ENCODE measurements around the gene NECAB2.

The NECAB2 gene

DNA sequence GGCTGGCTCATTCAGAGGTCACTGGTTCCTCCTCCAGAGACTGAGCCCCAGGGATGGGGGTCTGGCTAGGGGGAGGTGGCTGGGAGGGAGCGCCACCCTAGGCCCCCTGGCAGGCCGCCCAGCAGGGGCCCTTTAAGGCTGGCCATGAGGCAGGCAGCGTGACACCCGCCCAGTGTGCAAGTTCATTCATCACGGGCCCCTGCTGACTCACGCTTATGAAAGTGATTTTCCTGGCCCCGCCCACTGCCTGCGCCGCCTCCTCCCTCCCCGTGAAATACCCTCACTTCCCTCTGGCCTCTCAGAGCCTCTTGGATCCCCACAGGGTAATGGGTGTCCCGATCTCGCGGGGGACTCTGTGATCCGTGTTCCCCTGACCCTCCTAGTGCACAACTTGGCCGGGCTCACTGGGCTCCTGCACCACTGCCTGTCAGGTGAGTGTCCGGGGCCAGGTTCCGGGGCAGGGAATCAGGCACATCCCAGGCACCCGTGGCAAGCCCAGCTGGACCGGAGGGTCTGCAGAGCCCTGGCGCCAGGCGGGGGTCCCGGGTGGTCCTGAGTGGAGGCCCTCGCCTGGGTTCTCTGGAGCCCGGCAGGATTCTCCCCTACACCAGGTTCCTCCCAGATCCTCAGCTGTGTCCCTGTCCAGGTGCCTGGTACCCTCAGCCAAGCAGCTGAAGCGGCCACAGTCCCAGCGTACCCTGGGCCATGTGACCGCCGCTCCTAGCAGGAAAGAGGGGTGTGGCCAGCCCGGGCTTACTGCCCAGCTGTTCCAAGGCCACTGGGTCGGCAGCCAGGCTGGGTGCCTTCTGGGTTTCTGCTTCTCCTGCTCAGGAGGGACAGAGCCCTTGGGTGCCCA is 14.9 kb upstream of the NECAB2 start, which contains the start of gene OSGIN1:
Gene OSGIN1 (plus strand): TSS at position 301 of the 856 bp plus-strand sequence. CDS start 4,432 bp downstream, outside the sequence.
- peak; percentile 75 for DNase-seq

- DNase-seq = no peak
These were observed 14.1 kb upstream of the NECAB2 start for GRCh38 chr16:83953796-83954576.

GRCh38 chr16:83954577-83955016 is 13.4 kb upstream of the NECAB2 start:
- DNase-seq = no peak

GRCh38 chr16:83955218-83956130 is 12.6 kb upstream of the NECAB2 start:
- DNase-seq = no peak

DNA sequence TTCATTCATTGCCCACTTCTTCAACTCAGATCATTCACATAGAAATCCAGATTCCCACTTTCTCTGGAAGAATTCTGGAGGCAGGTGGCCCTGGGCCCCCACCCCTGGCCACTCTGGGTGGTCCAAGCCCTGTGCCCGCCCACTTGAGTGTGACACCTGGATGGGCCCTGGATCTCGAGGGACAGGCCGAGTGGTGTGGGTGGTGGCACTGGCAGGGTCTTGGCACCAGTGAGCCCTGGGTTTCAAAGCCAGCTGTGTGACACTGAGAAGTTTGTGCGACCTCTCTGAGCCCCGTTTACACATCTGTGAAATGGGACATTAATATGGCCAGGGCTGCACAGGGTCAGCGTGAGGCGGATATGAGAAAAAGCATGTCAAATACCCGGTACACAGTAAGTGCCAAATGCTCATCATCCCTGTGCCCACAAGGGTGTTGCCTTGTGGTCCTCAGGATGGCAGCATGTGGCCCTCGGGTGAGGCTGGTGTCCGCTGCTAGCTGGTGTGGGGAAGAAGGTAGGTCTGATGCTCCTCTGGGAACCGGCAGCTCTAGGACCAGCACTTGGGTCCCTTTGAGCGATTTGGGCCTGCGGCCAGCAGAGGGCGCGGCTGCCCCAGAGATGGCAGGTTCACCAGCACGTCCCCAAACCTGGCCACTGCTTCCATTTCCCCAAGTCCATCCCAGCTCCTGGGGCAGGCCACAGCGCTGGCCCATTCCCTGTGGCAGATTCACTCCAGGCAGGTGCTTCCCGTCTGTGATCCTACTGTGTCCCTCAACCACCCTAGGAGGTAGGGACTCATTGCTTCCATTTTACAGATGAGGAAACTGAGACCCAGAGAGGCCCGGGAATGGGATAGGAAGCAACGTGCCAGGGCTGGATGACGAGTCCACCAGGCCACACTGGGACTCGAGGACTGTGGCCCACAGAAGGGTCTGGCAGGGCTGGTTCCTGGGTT is 11.4 kb upstream of the NECAB2 start:
- peak; percentile 13 for DNase-seq

- DNase-seq = no peak
These were observed 10.7 kb upstream of the NECAB2 start for GRCh38 chr16:83957296-83957855.

GRCh38 chr16:83958137-83958845 is 9.8 kb upstream of the NECAB2 start:
- no peak for DNase-seq

DNA sequence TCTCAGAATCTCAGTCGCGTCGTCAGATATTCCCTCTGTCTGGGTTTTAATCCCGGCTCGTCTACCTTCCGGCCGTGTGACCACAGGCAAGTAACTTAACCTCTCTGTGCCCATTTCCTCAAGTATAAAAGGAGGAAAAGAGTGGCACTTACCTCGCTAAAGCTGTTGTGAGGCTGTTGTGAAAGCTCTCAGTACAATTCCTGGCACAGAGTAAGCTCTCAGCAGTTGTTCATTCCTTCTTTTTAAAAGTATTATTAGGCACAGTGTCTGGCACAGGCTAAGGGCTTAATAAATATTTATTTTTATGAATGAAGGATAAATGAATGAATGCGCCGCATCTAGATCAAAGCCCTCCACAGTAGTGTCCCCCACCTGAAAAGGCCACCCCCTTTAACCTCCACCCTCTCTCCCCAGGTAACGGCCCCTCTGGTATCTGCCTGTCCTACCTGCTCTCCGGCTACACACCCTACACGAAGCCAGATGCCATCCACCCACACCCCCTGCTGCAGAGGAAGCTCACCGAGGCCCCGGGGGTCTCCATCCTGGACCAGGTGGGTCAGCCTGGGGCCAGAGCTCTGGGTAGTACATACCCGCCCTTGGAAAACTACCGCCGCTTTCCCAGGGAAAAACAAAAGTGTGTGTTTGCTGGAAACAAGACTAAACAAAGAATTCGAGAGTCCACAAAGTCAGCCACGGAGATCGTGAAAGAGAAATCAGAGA is 9.0 kb upstream of the NECAB2 start:
- DNase-seq = no peak

GRCh38 chr16:83959656-83960434 is 8.2 kb upstream of the NECAB2 start:
- no peak for DNase-seq

DNA sequence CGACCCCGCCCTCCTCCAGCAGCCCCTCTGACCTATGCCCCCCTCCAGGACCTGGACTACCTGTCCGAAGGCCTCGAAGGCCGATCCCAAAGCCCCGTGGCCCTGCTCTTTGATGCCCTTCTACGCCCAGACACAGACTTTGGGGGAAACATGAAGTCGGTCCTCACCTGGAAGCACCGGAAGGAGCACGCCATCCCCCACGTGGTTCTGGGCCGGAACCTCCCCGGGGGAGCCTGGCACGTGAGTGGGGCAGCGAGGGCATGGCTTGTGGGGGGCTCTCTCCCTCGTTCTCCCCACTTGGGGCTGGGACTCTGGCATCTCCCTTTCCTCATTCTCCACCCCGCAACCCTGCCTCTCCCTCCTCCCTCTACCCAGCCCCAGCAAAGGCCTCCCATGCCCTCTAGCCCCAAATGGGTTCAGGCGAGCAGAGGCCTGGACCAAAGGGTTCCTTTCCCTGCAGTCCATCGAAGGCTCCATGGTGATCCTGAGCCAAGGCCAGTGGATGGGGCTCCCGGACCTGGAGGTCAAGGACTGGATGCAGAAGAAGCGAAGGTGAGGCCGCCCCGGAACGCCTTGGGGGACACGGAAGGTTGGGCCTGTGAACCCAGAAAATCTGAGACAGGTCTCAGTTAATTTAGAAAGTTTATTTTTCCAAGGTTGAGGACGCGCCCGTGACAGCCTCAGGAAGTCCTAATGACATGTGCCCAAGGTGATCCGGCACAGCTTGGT is 7.4 kb upstream of the NECAB2 start:
- no peak for DNase-seq

DNA sequence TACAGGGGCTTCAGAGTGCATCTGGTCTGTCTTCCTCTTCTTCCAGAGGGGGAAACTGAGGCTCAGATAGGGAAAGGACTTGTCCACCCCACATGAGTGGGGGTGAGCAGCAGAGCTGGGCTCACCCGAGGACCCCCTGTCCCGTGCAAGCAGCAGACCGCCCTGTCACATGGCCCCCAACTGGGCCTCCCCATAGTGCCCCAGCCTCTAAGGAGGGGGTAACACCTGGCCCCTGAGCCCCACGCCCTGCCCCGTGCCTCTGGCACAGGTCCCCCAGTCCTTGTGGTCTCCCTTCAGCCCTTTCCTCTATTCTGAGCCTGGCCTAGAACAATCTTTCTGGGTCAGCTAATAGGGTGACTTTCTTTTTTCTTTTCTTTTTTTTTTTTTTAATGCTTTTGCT is 6.5 kb upstream of the NECAB2 start:
- no peak for DNase-seq

DNA sequence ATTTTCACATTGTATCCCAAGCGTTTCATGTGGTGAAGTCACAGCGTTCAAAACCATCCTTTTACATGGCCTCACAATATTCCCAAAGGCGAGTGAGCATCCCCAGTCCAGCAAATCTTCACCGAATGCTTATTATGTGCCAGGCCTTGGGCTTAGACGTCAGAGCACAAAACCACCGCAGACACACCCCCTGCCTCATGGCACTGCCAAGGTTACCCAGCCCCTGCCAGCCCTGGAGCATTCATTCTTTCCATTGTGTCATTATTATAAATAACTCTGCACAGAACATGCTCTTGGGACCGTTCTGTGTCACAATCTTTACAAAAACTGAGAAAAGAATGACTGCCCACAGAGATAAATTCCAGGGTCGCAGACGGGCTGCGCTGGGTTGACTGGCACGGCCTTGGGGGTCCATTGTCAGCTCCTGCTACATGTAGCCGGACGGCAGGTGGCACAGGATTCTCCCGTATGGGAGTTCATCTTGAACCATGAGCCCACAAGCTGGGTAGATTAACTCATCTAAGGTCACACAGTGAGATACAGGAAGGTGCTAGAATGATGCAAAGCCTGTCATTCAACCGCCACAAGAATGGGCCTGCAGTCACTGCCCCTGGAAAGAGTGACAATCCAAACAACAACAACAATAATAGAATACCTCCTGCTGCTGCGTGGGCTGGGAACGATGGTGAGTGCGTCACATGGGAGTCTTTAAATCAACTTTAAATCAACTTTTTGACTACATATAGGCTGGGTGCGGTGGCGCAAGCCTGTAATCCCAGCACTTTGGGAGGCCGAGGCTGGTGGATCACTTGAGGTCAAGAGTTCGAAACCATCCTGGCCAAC is 4.5 kb upstream of the NECAB2 start:
- DNase-seq = no peak

DNA sequence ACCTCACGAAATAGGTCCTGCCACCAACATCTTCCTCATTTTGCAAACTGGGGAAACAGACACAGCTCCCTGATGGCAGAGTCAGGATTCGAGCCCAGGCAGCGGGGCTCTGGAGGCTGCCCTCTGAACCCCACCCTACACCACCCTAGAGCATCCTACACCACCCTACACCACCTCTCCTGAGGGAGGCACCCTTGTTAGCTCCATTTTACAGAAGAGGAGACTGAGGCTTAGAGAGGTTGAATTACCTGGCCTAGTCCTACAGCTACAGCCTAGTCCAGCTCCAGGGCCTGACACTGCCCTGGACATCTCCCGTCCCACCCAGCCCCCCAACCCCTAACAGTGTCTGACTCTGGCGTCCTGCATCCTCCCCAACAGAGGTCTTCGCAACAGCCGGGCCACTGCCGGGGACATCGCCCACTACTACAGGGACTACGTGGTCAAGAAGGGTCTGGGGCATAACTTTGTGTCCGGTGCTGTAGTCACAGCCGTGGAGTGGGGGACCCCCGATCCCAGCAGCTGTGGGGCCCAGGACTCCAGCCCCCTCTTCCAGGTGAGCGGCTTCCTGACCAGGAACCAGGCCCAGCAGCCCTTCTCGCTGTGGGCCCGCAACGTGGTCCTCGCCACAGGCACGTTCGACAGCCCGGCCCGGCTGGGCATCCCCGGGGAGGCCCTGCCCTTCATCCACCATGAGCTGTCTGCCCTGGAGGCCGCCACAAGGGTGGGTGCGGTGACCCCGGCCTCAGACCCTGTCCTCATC is 3.2 kb upstream of the NECAB2 start:
- no peak for DNase-seq

GRCh38 chr16:83965444-83966152 is 2.4 kb upstream of the NECAB2 start:
- no peak for DNase-seq

DNA sequence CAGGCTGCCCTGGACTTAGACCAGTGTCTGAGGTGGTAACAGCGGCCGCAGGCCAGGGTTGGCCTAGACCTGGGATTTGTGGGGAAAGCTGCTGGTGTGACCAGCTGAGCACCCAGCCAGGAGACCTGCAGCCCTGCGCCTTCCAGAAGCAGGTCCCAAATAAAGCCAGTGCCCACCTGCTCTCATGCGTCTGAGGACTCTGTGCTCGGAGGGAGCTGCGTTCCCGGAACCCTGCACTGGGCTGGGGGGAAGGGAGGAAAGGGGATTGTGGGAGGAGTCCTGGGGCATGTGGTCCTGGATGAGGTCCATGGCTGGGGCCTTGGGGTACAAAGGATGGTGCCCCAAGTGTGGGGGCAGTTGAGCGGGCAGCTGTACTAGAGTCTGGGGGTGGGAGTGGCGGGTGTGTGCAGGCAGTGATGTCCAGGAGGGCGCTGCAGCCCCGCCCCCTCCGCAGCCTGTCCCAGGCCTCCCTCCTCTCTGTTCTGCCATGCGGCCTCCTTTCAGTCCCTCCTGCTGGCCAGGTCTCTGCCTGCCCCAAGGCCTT is 1.8 kb upstream of the NECAB2 start:
- DNase-seq = no peak

- no peak for DNase-seq
These were observed 953 bp upstream of the NECAB2 start for GRCh38 chr16:83967091-83967490.

Measured in GOT3 (cell line).